Spleen (tissue), 11 donors: ENCODE results near the gene ABHD4. TPM values are rescaled to one million over a fixed set of nuclear protein-coding genes. Genes with fewer than 3 reads are reported as not detected.
A peak's percentile ranks its signal among the peaks of the same experiment; 100 is the strongest.
"Not testable (repeated sequence)": the region's sequence is repeated elsewhere in the genome, so short reads cannot be mapped to it uniquely, and the experiment has no call there.

ENCODE experiments used
- DNase-seq: peaks from one replicate; pipeline ENCODE4 v3.0.0-alpha.2; 2020
- H3K27ac ChIP-seq, 8 donors: fragments of 200-600 bp; sonication (generic) in 7 of 8; 1 replicate in 4 of 8; 2 replicates in 4 of 8; pipeline versions ENCODE4 v1.5.0 to v1.8.0; 2016 to 2021; ENCODE audit warnings: inconsistent platforms in 4 of 8, mild to moderate bottlenecking in 4 of 8, moderate library complexity in 1 of 8
- H3K27me3 ChIP-seq, 7 donors: fragments of 200-600 bp; sonication (generic) in 6 of 7; replicated peaks in 1 of 7; 1 replicate in 4 of 7; 2 replicates in 3 of 7; pipeline versions ENCODE4 v1.5.0 to v1.8.0; 2016 to 2021; ENCODE audit warnings: inconsistent platforms in 3 of 7, mild to moderate bottlenecking in 1 of 7
- H3K36me3 ChIP-seq, 6 donors: fragments of 200-600 bp; sonication (generic) in 5 of 6; 1 replicate in 4 of 6; 2 replicates in 2 of 6; pipeline versions ENCODE4 v1.5.0 to v1.8.0; 2016 to 2021; ENCODE audit warnings: inconsistent platforms in 2 of 6
- H3K4me1 ChIP-seq, 6 donors: fragments of 200-600 bp; sonication (generic) in 5 of 6; 1 replicate in 3 of 6; 2 replicates in 3 of 6; pipeline versions ENCODE4 v1.5.0 to v1.8.0; 2016 to 2021; ENCODE audit warnings: inconsistent platforms in 3 of 6
- H3K4me3 ChIP-seq, 8 donors: fragments of 200-600 bp; sonication (generic) in 7 of 8; 1 replicate in 4 of 8; 2 replicates in 4 of 8; pipeline versions ENCODE4 v1.5.0 to v1.8.0; 2016 to 2021; ENCODE audit warnings: inconsistent platforms in 4 of 8, mild to moderate bottlenecking in 4 of 8, moderate library complexity in 2 of 8
- H3K9me3 ChIP-seq, 8 donors: fragments of 200-600 bp; sonication (generic) in 7 of 8; 1 replicate in 4 of 8; 2 replicates in 4 of 8; pipeline versions ENCODE4 v1.5.0 to v1.8.0; 2016 to 2021; ENCODE audit warnings: inconsistent platforms in 4 of 8
- POLR2A ChIP-seq, 3 donors: fragments of 450-650 bp; IDR thresholded peaks; one replicate each; pipeline ENCODE4 v1.5.1; 2017; ENCODE audit warnings: antibody characterized with exemption in 3 of 3, mild to moderate bottlenecking in 1 of 3
- POLR2AphosphoS5 ChIP-seq, 3 donors: sonication (generic); formaldehyde crosslinking; IDR thresholded peaks; one replicate each; pipeline ENCODE4 v1.5.1; 2017; ENCODE audit warnings: antibody characterized with exemption in 3 of 3
- WGBS, 5 donors: extraction: QIAGEN DNeasy Blood & Tissue Kit in 3 of 5; methylation state at CpG; one replicate each; pipeline versions ENCODE4 v1.1.5 to v1.1.7; 2013 to 2018; 5-methylcytosine and 5-hydroxymethylcytosine counted together
- intact Hi-C: fragments of 100-400 bp; cut with DNase I; formaldehyde crosslinking; loops from one replicate; pipeline ENCODE4 v1.15.0; 2023; ENCODE audit warnings: low total_unique reads
- polyA plus RNA-seq, 3 donors: library from polyadenylated mRNA; stranded (reverse); fragments of 200-250 nt; gene quantifications; one replicate each; pipeline ENCODE4 v1.2.1, GENCODE V29; 2013
- total RNA-seq, 7 donors: library from RNA; depleted of rRNA in 3 of 7; stranded (reverse); fragments of >200 nt in 3 of 7; fragmentation: NEBNext Ultra II Directional in 4 of 7; extraction: Animal tissue kit (Norgen Biotek cat#: 25700) in 4 of 7; gene quantifications; one replicate each; pipeline versions ENCODE4 v1.1.0 to v1.2.1, GENCODE V29; 2016 to 2021
- TF ChIP-seq, protein P1 (sequence below), 11 experiments: fragments of 200-600 bp in 7 of 11; fragments of 450-650 bp in 4 of 11; sonication (generic) in 4 of 11; IDR thresholded peaks in 8 of 11; conservative IDR thresholded peaks in 3 of 11; 1 replicate in 7 of 11; 2 replicates in 4 of 11; pipeline versions ENCODE4 v1.4.0 to v1.8.0; 2016 to 2021; ENCODE audit warnings: antibody characterized with exemption in 11 of 11, inconsistent platforms in 4 of 11, mild to moderate bottlenecking in 1 of 11
- donor health status: healthy with polysubstance abuse.
- donor health status: DM: no; HTN: no; CAD: no; lungs with moderate emphysema.
- donor health status: DM: no; HTN: no; CAD: no.
- donor health status: Bipolar disorder and iron deficiency.
- donor health status: healthy.
- donor health status: DM: no; HTN: no; CAD: no.
- donor health status: DM: yes; HTN: yes; CAD: no.

ABHD4 gene
- total and polyA plus RNA-seq, 10 donors, result 7.2 to 32.8 (median 23.5) TPM

DNA sequence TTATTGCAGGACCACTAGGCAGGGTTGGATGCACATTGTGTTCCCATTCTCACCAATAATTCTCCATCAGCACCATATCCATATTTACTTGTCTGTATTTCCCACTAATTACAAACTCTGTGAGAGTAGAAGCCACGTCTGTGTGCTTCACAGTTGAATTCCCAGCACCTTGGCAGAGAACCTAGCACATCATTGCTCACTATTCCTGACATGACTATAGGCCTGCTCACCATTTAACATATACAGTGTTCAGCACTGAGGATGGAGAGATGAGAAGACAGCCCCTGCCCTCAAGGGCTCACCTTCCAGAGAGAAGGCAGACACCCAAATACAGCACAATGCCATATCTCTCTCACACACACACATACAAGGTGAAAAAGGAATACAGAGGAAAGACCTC, 14.1 kb upstream of the ABHD4 start:
- Histone ChIP-seq H3K4me1 (peaks cover 27 to 83% (median 59%) of the 10 kb centered on the region in 6 donors), H3K27ac (peak overlapping the region in 1 of 8 donors; percentile 34), H3K4me3 (no peak overlapping the region), H3K36me3 (peaks cover 0 to 21% (median 5%) of the 10 kb centered on the region in 6 donors), H3K9me3 (no peaks in the 10 kb centered on the region), H3K27me3 (no peaks in the 10 kb centered on the region)
- intact Hi-C loops, result no loop called here
- 58 to 88% (median 74%) methylated on average over 1 of the region's 1 CpG for WGBS, 5 donors
- TF ChIP-seq, protein P1, sequence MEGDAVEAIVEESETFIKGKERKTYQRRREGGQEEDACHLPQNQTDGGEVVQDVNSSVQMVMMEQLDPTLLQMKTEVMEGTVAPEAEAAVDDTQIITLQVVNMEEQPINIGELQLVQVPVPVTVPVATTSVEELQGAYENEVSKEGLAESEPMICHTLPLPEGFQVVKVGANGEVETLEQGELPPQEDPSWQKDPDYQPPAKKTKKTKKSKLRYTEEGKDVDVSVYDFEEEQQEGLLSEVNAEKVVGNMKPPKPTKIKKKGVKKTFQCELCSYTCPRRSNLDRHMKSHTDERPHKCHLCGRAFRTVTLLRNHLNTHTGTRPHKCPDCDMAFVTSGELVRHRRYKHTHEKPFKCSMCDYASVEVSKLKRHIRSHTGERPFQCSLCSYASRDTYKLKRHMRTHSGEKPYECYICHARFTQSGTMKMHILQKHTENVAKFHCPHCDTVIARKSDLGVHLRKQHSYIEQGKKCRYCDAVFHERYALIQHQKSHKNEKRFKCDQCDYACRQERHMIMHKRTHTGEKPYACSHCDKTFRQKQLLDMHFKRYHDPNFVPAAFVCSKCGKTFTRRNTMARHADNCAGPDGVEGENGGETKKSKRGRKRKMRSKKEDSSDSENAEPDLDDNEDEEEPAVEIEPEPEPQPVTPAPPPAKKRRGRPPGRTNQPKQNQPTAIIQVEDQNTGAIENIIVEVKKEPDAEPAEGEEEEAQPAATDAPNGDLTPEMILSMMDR (IDR thresholded peaks at IDR 0.05 in 8 of 11, conservative IDR thresholded peaks at IDR 0.05 in 3 of 11), result no peak
- no peak for TF ChIP-seq POLR2AphosphoS5 (IDR thresholded peaks at IDR 0.05)
- no peak for DNase-seq

DNA sequence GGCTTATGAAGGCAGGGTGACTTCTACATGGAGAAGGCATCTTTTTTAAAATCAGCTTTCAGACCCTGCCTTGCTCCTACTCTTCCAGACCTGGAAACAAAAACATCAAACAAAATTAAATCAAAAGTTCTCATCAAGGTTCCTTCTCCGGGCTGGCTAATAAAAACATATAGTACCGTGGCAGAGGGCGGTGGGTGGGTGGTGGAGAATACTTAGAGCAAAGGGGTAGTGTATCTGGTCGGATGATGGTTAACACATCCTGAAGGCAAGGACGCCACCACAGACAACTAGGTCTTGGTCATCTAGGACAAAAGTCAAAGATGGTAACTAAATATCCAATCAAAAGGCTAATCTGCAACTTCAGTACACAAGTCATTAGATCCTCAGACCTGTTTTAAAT, 10.9 kb upstream of the ABHD4 start:
- Histone ChIP-seq H3K27me3 (no peaks in the 10 kb centered on the region), H3K4me3 (peak overlapping the region in 3 of 8 donors; percentile 66 to 81 (median 69)), H3K27ac (peak overlapping the region in 3 of 8 donors; percentile 11 to 90 (median 89)), H3K36me3 (peaks cover 0 to 10% (median 3%) of the 10 kb centered on the region in 6 donors), H3K9me3 (no peaks in the 10 kb centered on the region), H3K4me1 (peaks cover 27 to 76% (median 67%) of the 10 kb centered on the region in 6 donors)
- intact Hi-C loops, result no loop called here
- no peak for DNase-seq
- TF ChIP-seq POLR2A (IDR thresholded peaks at IDR 0.05) (no peak), POLR2AphosphoS5 (IDR thresholded peaks at IDR 0.05) (no peak)
- 82 to 89% (median 88%) methylated on average over 5 of the region's 5 CpGs for WGBS, 5 donors

DNA sequence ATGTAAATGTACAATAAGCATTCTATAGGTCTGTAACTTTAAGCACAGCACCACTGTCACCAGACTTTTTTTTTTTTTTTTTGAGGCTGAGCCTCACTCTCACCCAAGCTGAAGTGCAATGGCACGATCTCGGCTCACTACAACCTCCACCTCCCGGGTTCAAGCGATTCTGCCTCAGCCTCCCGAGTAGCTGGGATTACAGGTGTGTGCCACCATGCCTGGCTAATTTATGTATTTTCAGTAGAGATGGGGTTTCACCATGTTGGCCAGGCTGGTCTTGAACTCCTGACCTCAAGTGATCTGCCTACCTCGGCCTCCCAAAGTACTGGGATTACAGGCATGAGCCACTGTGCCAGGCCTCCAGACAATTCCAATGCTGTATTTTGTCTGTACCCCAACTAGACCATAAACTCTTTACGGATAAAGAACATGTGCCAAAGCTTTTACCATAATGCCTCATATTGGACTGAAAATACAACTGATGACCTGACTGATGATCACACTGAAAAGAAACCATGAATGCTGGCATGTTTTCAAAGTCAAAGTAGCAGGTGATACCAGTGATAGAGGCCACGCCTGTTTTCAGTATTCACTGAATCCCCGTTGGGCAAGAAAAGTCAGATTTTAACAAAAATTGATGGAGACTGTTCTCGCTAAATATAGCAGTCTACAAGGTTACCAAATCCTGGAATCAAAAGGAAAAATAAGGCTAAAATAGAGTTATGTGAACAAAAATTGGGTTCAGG, 10.2 kb upstream of the ABHD4 start:
- WGBS, 5 donors, result 65 to 82% (median 78%) methylated on average over 10 of the region's 10 CpGs
- intact Hi-C loops, H3K9me3 ChIP-seq, H3K27me3 ChIP-seq, DNase-seq: not testable (repeated sequence)
- peak overlapping the region; percentile 49 to 82 (median 68) for H3K4me3 ChIP-seq
- H3K36me3 ChIP-seq, result peaks cover 0 to 10% (median 3%) of the 10 kb centered on the region in 6 donors
- peak overlapping the region; percentile 66 to 96 (median 90) for H3K27ac ChIP-seq
- H3K4me1 ChIP-seq, result peaks cover 27 to 70% (median 65%) of the 10 kb centered on the region in 6 donors

DNA sequence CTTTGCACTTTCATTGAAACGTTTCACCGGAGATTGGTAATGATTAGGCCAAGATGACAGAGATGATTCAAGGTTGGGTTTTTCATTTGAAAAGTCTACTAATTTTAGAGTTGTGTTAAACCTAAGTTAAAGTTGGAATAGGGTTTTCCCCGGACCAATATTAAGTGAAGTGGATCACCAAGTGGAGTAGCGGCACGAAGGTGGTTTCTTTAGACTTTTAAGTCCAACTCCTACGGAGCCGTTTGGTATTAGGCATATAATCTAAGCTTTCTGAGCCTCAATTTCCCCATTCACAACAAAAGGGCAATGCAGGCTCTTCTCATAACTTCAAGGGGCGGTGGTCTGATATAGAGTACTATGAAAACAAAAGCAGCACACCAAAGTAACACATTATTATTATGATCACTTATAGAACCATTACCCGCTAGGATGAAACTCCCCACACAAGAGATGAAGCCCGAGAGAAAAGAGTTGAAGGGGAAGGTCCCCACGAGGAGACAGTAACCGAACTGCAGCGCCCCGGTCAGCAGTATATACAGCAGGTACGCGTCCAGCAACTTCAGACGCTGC, 9.5 kb upstream of the ABHD4 start:
- TF ChIP-seq, protein P1 (IDR thresholded peaks at IDR 0.05 in 8 of 11, conservative IDR thresholded peaks at IDR 0.05 in 3 of 11), result no peak
- Histone ChIP-seq H3K4me3 (peak overlapping the region; percentile 49 to 82 (median 68)), H3K4me1 (peaks cover 27 to 63% (median 58%) of the 10 kb centered on the region in 6 donors), H3K27ac (peak overlapping the region; percentile 66 to 96 (median 90)), H3K27me3 (no peaks in the 10 kb centered on the region), H3K36me3 (peaks cover 0 to 10% (median 3%) of the 10 kb centered on the region in 6 donors), H3K9me3 (no peaks in the 10 kb centered on the region)
- 2 to 4% (median 3%) methylated on average over 17 of the region's 17 CpGs for WGBS, 5 donors
- intact Hi-C loops, result no loop called here
- DNase-seq, result no peak
